ENCODE data around the gene FAAP100. TPM values are rescaled to one million over a fixed set of nuclear protein-coding genes. Genes with fewer than 3 reads are reported as not detected.

Gene FAAP100
- total RNA-seq, 1 experiment from 2014 or later, result 34.0 TPM

- Histone ChIP-seq H3K27ac (no peak overlapping the region), H3K9me2 (ENCODE audit: insufficient read depth) (no peaks in the 10 kb centered on the region), H3K36me3 (ENCODE audit: low read depth) (no peaks in the 10 kb centered on the region), H3K4me3 (no peak overlapping the region), H2AFZ (no peak overlapping the region), H3K79me2 (ENCODE audit: low read depth) (no peaks in the 10 kb centered on the region), H3K27me3 (ENCODE audit: insufficient read depth, low read depth) (no peaks in the 10 kb centered on the region), H4K20me1 (ENCODE audit: insufficient read depth) (no peaks in the 10 kb centered on the region), H3F3A (ENCODE audit: insufficient read depth, low read depth) (peaks cover 38% of the 10 kb centered on the region), H3K4me1 (replicated peaks; ENCODE audit: insufficient read depth) (peaks cover 10% of the 10 kb centered on the region), H3K4me2 (no peak overlapping the region), H3K9me3 (ENCODE audit: insufficient read depth, low read depth) (no peaks in the 10 kb centered on the region)
- no TSS peak for BruUV-seq (replicated peaks)
- POLR2A ChIA-PET (ENCODE audit: unreplicated experiment), result no interaction called here
- TF ChIP-seq, protein P1, sequence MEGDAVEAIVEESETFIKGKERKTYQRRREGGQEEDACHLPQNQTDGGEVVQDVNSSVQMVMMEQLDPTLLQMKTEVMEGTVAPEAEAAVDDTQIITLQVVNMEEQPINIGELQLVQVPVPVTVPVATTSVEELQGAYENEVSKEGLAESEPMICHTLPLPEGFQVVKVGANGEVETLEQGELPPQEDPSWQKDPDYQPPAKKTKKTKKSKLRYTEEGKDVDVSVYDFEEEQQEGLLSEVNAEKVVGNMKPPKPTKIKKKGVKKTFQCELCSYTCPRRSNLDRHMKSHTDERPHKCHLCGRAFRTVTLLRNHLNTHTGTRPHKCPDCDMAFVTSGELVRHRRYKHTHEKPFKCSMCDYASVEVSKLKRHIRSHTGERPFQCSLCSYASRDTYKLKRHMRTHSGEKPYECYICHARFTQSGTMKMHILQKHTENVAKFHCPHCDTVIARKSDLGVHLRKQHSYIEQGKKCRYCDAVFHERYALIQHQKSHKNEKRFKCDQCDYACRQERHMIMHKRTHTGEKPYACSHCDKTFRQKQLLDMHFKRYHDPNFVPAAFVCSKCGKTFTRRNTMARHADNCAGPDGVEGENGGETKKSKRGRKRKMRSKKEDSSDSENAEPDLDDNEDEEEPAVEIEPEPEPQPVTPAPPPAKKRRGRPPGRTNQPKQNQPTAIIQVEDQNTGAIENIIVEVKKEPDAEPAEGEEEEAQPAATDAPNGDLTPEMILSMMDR (conservative IDR thresholded peaks at IDR 0.05), result no peak
- no peak for TF ChIP-seq EZH2 (IDR thresholded peaks at IDR 0.05; ENCODE audit: low read depth)
- intact Hi-C loops (cut with micrococcal nuclease; ENCODE audit: unreplicated experiment), result no loop called here
- DNase-seq, result no peak
- CTCF ChIA-PET, result no interaction called here
Observed at GRCh38 chr17:81556863-81557262, 4.7 kb upstream of the FAAP100 start.

- H3K9me3 ChIP-seq (ENCODE audit: insufficient read depth, low read depth), result no peaks in the 10 kb centered on the region
- TF ChIP-seq EZH2 (IDR thresholded peaks at IDR 0.05; ENCODE audit: low read depth), result no peak
- TF ChIP-seq, protein P1 (conservative IDR thresholded peaks at IDR 0.05), result no peak
- no peak overlapping the region for H3K27ac ChIP-seq
- no peaks in the 10 kb centered on the region for H3K36me3 ChIP-seq (ENCODE audit: low read depth)
- no peak overlapping the region for H3K4me3 ChIP-seq
- ChIA-PET POLR2A (ENCODE audit: unreplicated experiment) (interaction anchor here (0.6 kb wide), 2 partner anchors 86 to 155 kb away, joined by 3 to 14 read pairs; no protein-coding TSS in a partner anchor), CTCF (interaction anchor here (0.6 to 0.9 kb wide), 2 partner anchors 8 to 10 kb away, joined by 3 to 14 read pairs; no protein-coding TSS in a partner anchor)
- intact Hi-C loops (cut with micrococcal nuclease; ENCODE audit: unreplicated experiment), result no loop called here
- peaks cover 10% of the 10 kb centered on the region for H3K4me1 ChIP-seq (replicated peaks; ENCODE audit: insufficient read depth)
- no peaks in the 10 kb centered on the region for H3K9me2 ChIP-seq (ENCODE audit: insufficient read depth)
- H3F3A ChIP-seq (ENCODE audit: insufficient read depth, low read depth), result peaks cover 36% of the 10 kb centered on the region
- BruUV-seq (replicated peaks), result no TSS peak
- H3K4me2 ChIP-seq, result no peak overlapping the region
- H3K79me2 ChIP-seq (ENCODE audit: low read depth), result peaks cover 5% of the 10 kb centered on the region; the same call in 1 of the 2 replicates
- H2AFZ ChIP-seq, result no peak overlapping the region
- no peak for DNase-seq
- no peaks in the 10 kb centered on the region for H3K27me3 ChIP-seq (ENCODE audit: insufficient read depth, low read depth)
- no peaks in the 10 kb centered on the region for H4K20me1 ChIP-seq (ENCODE audit: insufficient read depth)
Observed at GRCh38 chr17:81556175-81556691, 4.1 kb upstream of the FAAP100 start.

DNA sequence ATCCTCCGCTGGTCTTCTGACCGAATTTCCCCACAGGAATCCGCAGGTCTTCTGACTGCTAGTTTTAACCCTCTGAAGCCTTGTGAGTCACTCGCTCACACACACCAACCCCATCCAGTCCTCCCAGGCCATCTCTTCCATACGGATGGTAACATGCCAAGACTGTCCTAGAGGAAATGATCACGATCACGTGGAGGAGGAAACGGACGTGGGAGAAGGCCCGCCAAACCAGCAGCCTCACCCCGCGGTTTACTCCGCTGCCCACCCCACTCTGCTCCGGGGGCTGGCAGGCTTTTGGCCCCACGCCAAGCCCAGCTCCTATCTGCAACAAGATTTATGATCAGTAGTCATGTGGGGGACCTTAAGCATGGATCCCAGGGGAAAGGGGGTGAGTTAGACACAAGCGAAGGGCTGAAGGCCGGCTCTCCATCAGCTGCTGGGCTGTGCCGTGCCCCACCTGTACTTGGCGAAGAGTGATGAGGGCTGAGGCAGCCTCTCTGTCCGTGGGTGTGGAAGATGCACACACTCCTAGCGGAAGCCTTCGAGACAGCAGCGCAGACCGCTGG, 1.5 kb upstream of the FAAP100 start:
- Histone ChIP-seq H2AFZ (no peak overlapping the region), H3K79me2 (ENCODE audit: low read depth) (peaks cover 7% of the 10 kb centered on the region; the same call in 1 of the 2 replicates), H3K27ac (0 out of 2 replicates have a peak overlapping the region, but pooled peaks have one; percentile 16), H3K9me2 (ENCODE audit: insufficient read depth) (no peaks in the 10 kb centered on the region), H3K4me2 (peak overlapping the region; percentile 80), H3K9me3 (ENCODE audit: insufficient read depth, low read depth) (no peaks in the 10 kb centered on the region), H3K4me3 (peak overlapping the region; percentile 62; the same call in 1 of the 2 replicates), H3K27me3 (ENCODE audit: insufficient read depth, low read depth) (no peaks in the 10 kb centered on the region), H3K36me3 (ENCODE audit: low read depth) (no peaks in the 10 kb centered on the region), H3K4me1 (replicated peaks; ENCODE audit: insufficient read depth) (peaks cover 10% of the 10 kb centered on the region), H4K20me1 (ENCODE audit: insufficient read depth) (no peaks in the 10 kb centered on the region), H3F3A (ENCODE audit: insufficient read depth, low read depth) (peaks cover 36% of the 10 kb centered on the region)
- TF ChIP-seq, protein P1 (conservative IDR thresholded peaks at IDR 0.05), result no peak
- no peak for TF ChIP-seq EZH2 (IDR thresholded peaks at IDR 0.05; ENCODE audit: low read depth)
- DNase-seq, result peak in 1 of 2 experiments; percentile 54
- ChIA-PET POLR2A (ENCODE audit: unreplicated experiment) (no interaction called here), CTCF (no interaction called here)
- TSS peak; percentile 39 for BruUV-seq (replicated peaks)
- intact Hi-C loops (cut with micrococcal nuclease; ENCODE audit: unreplicated experiment), result loop anchor here (1.0 to 2.0 kb wide), 2 partner anchors 23 to 35 kb away; no protein-coding TSS in a partner anchor
